CD4-positive, alpha-beta memory T cell (primary cell): Measurements from ENCODE around the gene RARG. TPM values are rescaled to one million over a fixed set of nuclear protein-coding genes. Genes with fewer than 3 reads are reported as not detected.

Experiments used
- CTCF ChIA-PET: fragments of 350-600 bp; sonication (Branson Sonifier 250); formaldehyde crosslinking; loops from one replicate; lab custom pipeline; 2021; ENCODE audit warnings: inconsistent platforms; ENCODE audit not compliant: partially characterized antibody; lab: Charles Lee
- POLR2A ChIA-PET: fragments of 350-600 bp; sonication (Branson Sonifier 250); formaldehyde crosslinking; loops from one replicate; lab custom pipeline; 2021; ENCODE audit not compliant: partially characterized antibody; lab: Charles Lee
- DNase-seq, 5 donors: peaks; one replicate each; pipeline versions ENCODE4 v3.0.0 to v3.0.0-alpha.2; 2020 to 2022; ENCODE audit warnings: mixed read lengths in 1 of 5
- H3K27ac ChIP-seq: one replicate; pipeline ENCODE4 v1.7.0; 2013; ENCODE audit warnings: low read depth, low read length
- H3K27me3 ChIP-seq: 2 replicates; pipeline ENCODE4 v1.7.0; 2013; ENCODE audit warnings: mild to moderate bottlenecking, low read length, moderate library complexity; ENCODE audit not compliant: insufficient read depth
- H3K36me3 ChIP-seq: 2 replicates; pipeline ENCODE4 v1.7.0; 2013; ENCODE audit warnings: mild to moderate bottlenecking, low read length, moderate library complexity; ENCODE audit not compliant: insufficient read depth
- H3K4me1 ChIP-seq: 2 replicates; pipeline ENCODE4 v1.7.0; 2013; ENCODE audit warnings: mild to moderate bottlenecking, low read length, moderate library complexity; ENCODE audit not compliant: insufficient read depth
- H3K4me3 ChIP-seq, 2 donors: one replicate each; pipeline ENCODE4 v1.7.0; 2013; ENCODE audit warnings: low read length in 2 of 2, mild to moderate bottlenecking in 1 of 2
- H3K9me3 ChIP-seq, 2 donors: one replicate each; pipeline ENCODE4 v1.7.0; 2013; ENCODE audit warnings: low read length in 2 of 2, control low read depth in 1 of 2; ENCODE audit not compliant: control insufficient read depth in 1 of 2
- H3K27ac Mint-ChIP-seq, 7 donors: one replicate each; pipeline ENCODE4 v1.8.0; 2020 to 2021; ENCODE audit warnings: mixed read lengths in 7 of 7, mild to moderate bottlenecking in 6 of 7, inconsistent platforms in 3 of 7, moderate library complexity in 3 of 7
- H3K27me3 Mint-ChIP-seq, 2 donors: one replicate each; pipeline ENCODE4 v1.8.0; 2020 to 2021; ENCODE audit warnings: mixed read lengths in 2 of 2
- H3K36me3 Mint-ChIP-seq, 2 donors: one replicate each; pipeline ENCODE4 v1.8.0; 2020 to 2021; ENCODE audit warnings: mixed read lengths in 2 of 2, inconsistent platforms in 1 of 2, mild to moderate bottlenecking in 1 of 2
- H3K4me1 Mint-ChIP-seq, 4 donors: one replicate each; pipeline ENCODE4 v1.8.0; 2020 to 2021; ENCODE audit warnings: mixed read lengths in 4 of 4, mild to moderate bottlenecking in 1 of 4
- H3K4me3 Mint-ChIP-seq, 8 donors: one replicate each; pipeline ENCODE4 v1.8.0; 2020 to 2021; ENCODE audit warnings: mixed read lengths in 8 of 8, mild to moderate bottlenecking in 7 of 8, moderate library complexity in 6 of 8, inconsistent platforms in 3 of 8
- H3K9me3 Mint-ChIP-seq, 8 donors: one replicate each; pipeline ENCODE4 v1.8.0; 2020 to 2021; ENCODE audit warnings: mixed read lengths in 8 of 8, mild to moderate bottlenecking in 5 of 8, inconsistent platforms in 3 of 8, moderate library complexity in 1 of 8
- intact Hi-C: fragments of 100-400 bp; cut with micrococcal nuclease; formaldehyde crosslinking; loops from one replicate; pipeline ENCODE4 v1.15.1; 2023
- polyA plus RNA-seq, 2 donors: library from polyadenylated mRNA; unstranded; fragments of 300-500 nt; fragmentation: Illumina TruSeq; gene quantifications; one replicate each; pipeline ENCODE4 v1.2.3, GENCODE V29; 2021
- total RNA-seq, 2 experiments: library from RNA; stranded (reverse); gene quantifications; one replicate each; pipeline ENCODE4 v1.2.3, GENCODE V29; 2021

The RARG gene
- total and polyA plus RNA-seq, 4 experiments from 2014 or later = 13.2 to 86.0 (median 54.9) TPM

DNA sequence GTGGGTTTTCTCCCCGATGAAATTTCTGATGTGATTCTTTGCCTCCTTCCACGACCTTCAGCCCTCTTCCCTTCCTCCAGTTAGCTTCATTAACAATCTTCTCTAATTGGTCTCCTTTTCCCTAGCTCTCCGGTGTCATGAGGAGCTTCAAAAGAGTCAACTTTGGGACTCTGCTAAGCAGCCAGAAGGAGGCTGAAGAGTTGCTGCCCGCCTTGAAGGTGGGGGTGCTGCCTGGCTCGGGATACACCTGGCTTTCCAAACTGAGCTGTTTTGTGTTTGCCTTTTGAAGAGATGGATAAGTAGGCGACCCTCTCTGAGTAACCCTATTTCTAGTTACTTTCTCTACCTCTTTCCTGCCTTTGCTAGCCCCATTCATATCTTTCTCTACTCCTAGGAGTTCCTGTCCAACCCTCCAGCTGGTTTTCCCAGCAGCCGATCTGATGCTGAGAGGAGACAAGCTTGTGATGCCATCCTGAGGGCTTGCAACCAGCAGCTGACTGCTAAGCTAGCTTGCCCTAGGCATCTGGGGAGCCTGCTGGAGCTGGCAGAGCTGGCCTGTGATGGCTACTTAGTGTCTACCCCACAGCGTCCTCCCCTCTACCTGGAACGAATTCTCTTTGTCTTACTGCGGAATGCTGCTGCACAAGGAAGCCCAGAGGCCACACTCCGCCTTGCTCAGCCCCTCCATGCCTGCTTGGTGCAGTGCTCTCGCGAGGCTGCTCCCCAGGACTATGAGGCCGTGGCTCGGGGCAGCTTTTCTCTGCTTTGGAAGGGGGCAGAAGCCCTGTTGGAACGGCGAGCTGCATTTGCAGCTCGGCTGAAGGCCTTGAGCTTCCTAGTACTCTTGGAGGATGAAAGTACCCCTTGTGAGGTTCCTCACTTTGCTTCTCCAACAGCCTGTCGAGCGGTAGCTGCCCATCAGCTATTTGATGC is 36.9 kb upstream of the RARG start:
- Histone ChIP-seq H3K4me3 (peak overlapping the region; percentile 76 to 91), H3K4me1 (peaks cover 10% of the 10 kb centered on the region), H3K9me3 (no peaks in the 10 kb centered on the region), H3K27me3 (no peaks in the 10 kb centered on the region), H3K36me3 (no peaks in the 10 kb centered on the region), H3K27ac (peak overlapping the region; percentile 71)
- Mint-ChIP-seq H3K4me3 (peak overlapping the region; percentile 93 to 100 (median 96)), H3K36me3 (peaks cover 0 to 8% of the 10 kb centered on the region in 2 donors), H3K27ac (peak overlapping the region; percentile 92 to 97 (median 95)), H3K27me3 (no peaks in the 10 kb centered on the region), H3K9me3 (peaks cover 0 to 3% (median 0%) of the 10 kb centered on the region in 8 donors), H3K4me1 (peaks cover 11 to 29% (median 19%) of the 10 kb centered on the region in 4 donors)
- intact Hi-C loops = loop anchor here (1.0 to 2.0 kb wide), 5 partner anchors 49 to 110 kb away; partner anchors contain the start of genes CSAD and ZNF740
- CTCF ChIA-PET = interaction anchor here (0.6 to 5.4 kb wide), 14 partner anchors 9 to 203 kb away, joined by 3 to 110 read pairs (median 3); partner anchors contain the start of genes AAAS, ITGB7 and MYG1
- DNase-seq = no peak
- POLR2A ChIA-PET = interaction anchor here (0.9 to 5.1 kb wide), 9 partner anchors 13 to 88 kb away, joined by 3 to 45 read pairs (median 9); partner anchors contain the start of genes CSAD, ITGB7, PFDN5 and ZNF740

DNA sequence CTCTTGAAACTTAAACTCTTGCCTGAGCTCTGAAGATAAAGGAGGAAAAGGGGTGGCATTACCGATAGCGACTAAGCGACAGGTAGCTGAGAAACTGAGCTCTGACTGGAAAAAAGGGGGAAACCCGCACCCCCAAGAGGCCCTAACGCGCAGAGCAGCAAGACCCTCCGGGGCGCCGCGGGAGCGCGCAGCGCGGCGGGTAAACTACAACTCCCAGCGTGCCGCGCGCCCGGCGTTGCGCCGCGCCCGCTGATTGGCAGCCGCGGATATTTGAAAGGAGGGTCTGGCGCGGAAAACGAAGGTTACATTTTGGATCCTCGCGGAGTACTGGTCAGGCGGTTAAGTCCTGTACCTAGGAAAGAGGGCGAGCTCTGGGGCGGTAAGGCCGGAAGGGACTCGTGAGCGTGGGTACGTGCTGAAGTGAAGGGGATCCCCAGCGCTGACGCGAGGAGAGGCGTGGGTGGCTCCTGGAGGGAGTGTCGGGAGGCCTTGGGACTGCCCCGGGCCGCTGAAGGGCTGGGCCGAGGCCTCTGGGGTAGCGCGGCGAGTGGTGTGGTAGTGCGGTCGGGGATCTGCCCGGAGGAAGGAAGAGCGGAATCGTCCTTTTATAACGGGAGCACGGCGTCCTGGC is 36.1 kb upstream of the RARG start, which contains the start of gene ESPL1:
Gene ESPL1 (plus strand): TSS at position 301 of the 631 bp plus-strand sequence. CDS start 468 bp downstream, outside the sequence.
- no peaks in the 10 kb centered on the region for H3K9me3 ChIP-seq
- ChIA-PET POLR2A (interaction anchor here (0.6 to 5.1 kb wide), 24 partner anchors 10 to 577 kb away, joined by 3 to 45 read pairs (median 4); partner anchors contain the start of genes AAAS, CSAD, ITGB7 and MYG1), CTCF (interaction anchor here (0.7 to 5.4 kb wide), 19 partner anchors 15 to 201 kb away, joined by 3 to 110 read pairs (median 3); partner anchors contain the start of genes AAAS, CSAD, ITGB7 and MYG1)
- H3K27me3 ChIP-seq = no peaks in the 10 kb centered on the region
- peaks cover 11 to 29% (median 19%) of the 10 kb centered on the region in 4 donors for H3K4me1 Mint-ChIP-seq
- H3K27me3 Mint-ChIP-seq = no peaks in the 10 kb centered on the region
- peak; percentile 78 to 82 (median 81) for DNase-seq
- H3K4me3 ChIP-seq = peak within 1 kb of the TSS; percentile 76 to 91
- H3K4me3 Mint-ChIP-seq = peak within 1 kb of the TSS; percentile 93 to 100 (median 96)
- peak within 1 kb of the TSS; percentile 92 to 97 (median 95) for H3K27ac Mint-ChIP-seq
- H3K9me3 Mint-ChIP-seq = peaks cover 0 to 3% (median 0%) of the 10 kb centered on the region in 8 donors
- H3K27ac ChIP-seq = peak within 1 kb of the TSS; percentile 71
- intact Hi-C loops = loop anchor here (1.0 to 2.0 kb wide), 5 partner anchors 48 to 109 kb away; partner anchors contain the start of genes CSAD and ZNF740
- peaks cover 10% of the 10 kb centered on the region for H3K4me1 ChIP-seq
- H3K36me3 Mint-ChIP-seq = peaks cover 0 to 8% of the 10 kb centered on the region in 2 donors
- H3K36me3 ChIP-seq = no peaks in the 10 kb centered on the region

DNA sequence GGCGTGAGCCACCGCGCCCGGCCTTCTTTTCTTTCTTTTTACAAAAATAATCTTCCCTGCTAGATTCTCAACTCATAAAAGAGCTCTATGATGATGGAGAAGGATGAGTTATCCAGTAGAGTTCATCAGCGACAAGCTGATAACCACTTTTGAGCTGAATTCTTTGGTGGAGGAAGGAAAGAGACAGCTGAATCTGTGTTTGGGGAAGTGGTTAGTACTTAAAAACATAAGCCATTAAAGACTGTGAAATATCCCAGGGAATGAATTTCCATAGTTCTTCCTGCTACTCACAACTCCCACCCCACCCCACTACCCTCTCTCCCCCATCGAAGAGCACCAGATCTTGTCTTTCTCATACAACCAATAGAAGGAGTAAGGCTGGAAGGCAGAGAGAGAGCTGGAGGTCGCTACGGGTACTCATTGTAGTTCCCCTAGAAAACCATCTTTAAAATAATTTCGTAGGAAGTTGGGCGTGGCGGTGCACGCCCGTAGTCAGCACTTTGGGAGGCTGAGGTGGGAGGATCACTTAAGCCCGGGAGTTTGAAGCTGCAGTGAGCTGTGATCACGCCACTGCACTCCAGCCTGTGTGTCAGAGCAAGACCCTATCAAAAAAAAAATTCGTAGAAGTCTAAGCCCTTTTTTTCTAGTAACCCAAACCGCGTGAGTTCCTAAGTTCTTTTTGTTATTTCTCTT is 35.4 kb upstream of the RARG start:
- peak overlapping the region; percentile 93 to 100 (median 96) for H3K4me3 Mint-ChIP-seq
- peaks cover 0 to 8% of the 10 kb centered on the region in 2 donors for H3K36me3 Mint-ChIP-seq
- POLR2A ChIA-PET = interaction anchor here (0.6 to 5.1 kb wide), 27 partner anchors 11 to 576 kb away, joined by 3 to 45 read pairs (median 4); partner anchors contain the start of genes AAAS, CSAD, ITGB7 and MYG1
- H3K27me3 Mint-ChIP-seq = no peaks in the 10 kb centered on the region
- peaks cover 10% of the 10 kb centered on the region for H3K4me1 ChIP-seq
- H3K9me3 ChIP-seq = no peaks in the 10 kb centered on the region
- intact Hi-C loops = no loop called here
- CTCF ChIA-PET = interaction anchor here (0.7 to 5.4 kb wide), 19 partner anchors 11 to 201 kb away, joined by 3 to 110 read pairs (median 4); partner anchors contain the start of genes AAAS, CSAD, ITGB7 and ZNF740
- H3K27ac Mint-ChIP-seq = peak overlapping the region; percentile 92 to 97 (median 95)
- peak overlapping the region; percentile 76 to 91 for H3K4me3 ChIP-seq
- no peak for DNase-seq
- no peaks in the 10 kb centered on the region for H3K36me3 ChIP-seq
- H3K27me3 ChIP-seq = no peaks in the 10 kb centered on the region
- H3K4me1 Mint-ChIP-seq = peaks cover 11 to 29% (median 19%) of the 10 kb centered on the region in 4 donors
- peak overlapping the region; percentile 71 for H3K27ac ChIP-seq
- H3K9me3 Mint-ChIP-seq = peaks cover 0 to 3% (median 0%) of the 10 kb centered on the region in 8 donors

DNA sequence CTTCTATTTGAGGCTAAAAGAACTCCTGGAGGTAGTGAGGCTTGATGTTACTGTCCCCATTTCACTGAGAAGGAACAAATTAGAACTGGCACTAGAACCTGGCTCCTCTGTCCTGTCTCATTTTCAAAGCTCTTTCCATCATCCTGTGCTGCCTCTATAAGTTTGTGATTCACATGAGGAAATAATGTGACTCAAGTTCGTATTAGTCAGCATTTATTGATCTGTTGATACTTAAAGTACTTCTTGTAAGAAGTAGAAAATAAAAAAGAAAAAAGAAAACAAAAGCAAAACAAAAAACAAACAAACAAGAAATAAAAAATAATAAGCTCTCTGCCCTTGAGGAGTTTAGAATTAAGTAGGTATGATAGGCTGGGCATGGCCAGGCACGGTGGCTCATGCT is 33.8 kb upstream of the RARG start:
- ChIA-PET CTCF (interaction anchor here (0.6 to 5.4 kb wide), 9 partner anchors 10 to 185 kb away, joined by 3 to 110 read pairs (median 5); partner anchors contain the start of genes CSAD, ITGB7 and ZNF740), POLR2A (interaction anchor here (5.1 kb wide), 1 partner anchor 13 kb away, joined by 38 read pairs; a partner anchor contains a TSS)
- H3K9me3 ChIP-seq = no peaks in the 10 kb centered on the region
- H3K4me1 ChIP-seq = peaks cover 10% of the 10 kb centered on the region
- no peak overlapping the region for H3K4me3 Mint-ChIP-seq
- no peaks in the 10 kb centered on the region for H3K36me3 ChIP-seq
- intact Hi-C loops = no loop called here
- no peaks in the 10 kb centered on the region for H3K27me3 Mint-ChIP-seq
- no peak for DNase-seq
- H3K27ac Mint-ChIP-seq = no peak overlapping the region
- peaks cover 11 to 29% (median 19%) of the 10 kb centered on the region in 4 donors for H3K4me1 Mint-ChIP-seq
- no peak overlapping the region for H3K4me3 ChIP-seq
- H3K27ac ChIP-seq = no peak overlapping the region
- no peaks in the 10 kb centered on the region for H3K27me3 ChIP-seq
- no peaks in the 10 kb centered on the region for H3K9me3 Mint-ChIP-seq
- H3K36me3 Mint-ChIP-seq = peaks cover 0 to 8% of the 10 kb centered on the region in 2 donors

DNA sequence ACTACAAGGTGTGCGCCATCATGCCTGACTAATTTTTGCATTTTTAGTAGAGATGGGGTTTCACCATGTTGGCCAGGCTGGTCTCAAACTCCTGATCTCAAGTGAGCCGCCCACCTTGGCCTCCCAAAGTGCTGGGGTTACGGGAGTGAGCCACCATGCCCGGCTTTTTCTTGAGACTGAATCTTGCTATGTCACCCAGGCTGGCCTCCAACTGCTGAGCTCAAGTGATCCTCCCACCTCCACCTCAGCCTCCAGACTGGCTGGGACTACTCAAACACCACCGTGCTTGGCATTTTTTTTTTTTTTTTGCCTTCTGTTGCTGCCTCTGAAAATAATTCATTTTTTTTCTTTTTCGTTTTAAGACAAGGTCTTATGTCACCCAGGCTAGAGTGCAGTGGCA is 27.9 kb upstream of the RARG start:
- intact Hi-C loops = no loop called here
- no peak overlapping the region for H3K27ac ChIP-seq
- H3K4me3 ChIP-seq = no peak overlapping the region
- Mint-ChIP-seq H3K27me3 (no peaks in the 10 kb centered on the region), H3K36me3 (peaks cover 0 to 2% of the 10 kb centered on the region in 2 donors), H3K27ac (peak overlapping the region in 1 of 7 donors; percentile 62), H3K9me3 (no peaks in the 10 kb centered on the region), H3K4me1 (peaks cover 5 to 22% (median 14%) of the 10 kb centered on the region in 4 donors), H3K4me3 (no peak overlapping the region)
- no peaks in the 10 kb centered on the region for H3K27me3 ChIP-seq
- POLR2A ChIA-PET = no interaction called here
- peaks cover 13% of the 10 kb centered on the region for H3K4me1 ChIP-seq
- H3K36me3 ChIP-seq = no peaks in the 10 kb centered on the region
- DNase-seq = no peak
- no peaks in the 10 kb centered on the region for H3K9me3 ChIP-seq
- CTCF ChIA-PET = interaction anchor here (0.7 to 1.6 kb wide), 4 partner anchors 9 to 78 kb away, joined by 3 to 9 read pairs (median 5); no protein-coding TSS in a partner anchor
